Activated CD8-positive, alpha-beta memory T cell treated with anti-CD3 and anti-CD28 coated beads, Interleukin-2, amount 10 ng/mL, durations not matched to agents 7 days and 5 days (primary cell): ENCODE measurements around the gene SNCAIP. TPM values are rescaled to one million over a fixed set of nuclear protein-coding genes. Genes with fewer than 3 reads are reported as not detected.

Experiments
- ATAC-seq: fragments of 150-1000 bp; cut with Tn5 transposase; one replicate; pipeline ENCODE4 v1.10.0; 2021; ENCODE audit warnings: moderate library complexity
- CTCF ChIA-PET: fragments of 350-600 bp; sonication (Branson Sonifier 250); formaldehyde crosslinking; loops from one replicate; lab custom pipeline; 2021; ENCODE audit warnings: antibody characterized with exemption; lab: Charles Lee
- DNase-seq: peaks from one replicate; pipeline ENCODE4 v3.0.0-alpha.2; 2020
- H3K27ac Mint-ChIP-seq: one replicate; pipeline ENCODE4 v1.8.0; 2021; ENCODE audit warnings: mild to moderate bottlenecking, mixed read lengths
- H3K27me3 Mint-ChIP-seq: one replicate; pipeline ENCODE4 v1.8.0; 2021; ENCODE audit warnings: mixed read lengths
- H3K36me3 Mint-ChIP-seq: one replicate; pipeline ENCODE4 v1.8.0; 2021; ENCODE audit warnings: mild to moderate bottlenecking, mixed read lengths
- H3K4me1 Mint-ChIP-seq: one replicate; pipeline ENCODE4 v1.8.0; 2021; ENCODE audit warnings: mixed read lengths
- H3K4me3 Mint-ChIP-seq: one replicate; pipeline ENCODE4 v1.8.0; 2021; ENCODE audit warnings: mild to moderate bottlenecking, moderate library complexity, mixed read lengths
- H3K9me3 Mint-ChIP-seq: one replicate; pipeline ENCODE4 v1.8.0; 2022; ENCODE audit warnings: low read depth, mixed read lengths
- total RNA-seq, 2 experiments: library from RNA; stranded (reverse); gene quantifications; one replicate each; pipeline ENCODE4 v1.2.3, GENCODE V29; 2021

The SNCAIP gene
- total RNA-seq, 2 experiments from 2014 or later = not detected

GRCh38 chr5:122465031-122465577 lies 153.1 kb downstream of the SNCAIP start:
- Mint-ChIP-seq H3K36me3 (no peaks in the 10 kb centered on the region), H3K27ac (no peak overlapping the region), H3K4me3 (no peak overlapping the region), H3K4me1 (no peaks in the 10 kb centered on the region), H3K27me3 (no peaks in the 10 kb centered on the region), H3K9me3 (no peaks in the 10 kb centered on the region)
- DNase-seq (no peak), ATAC-seq (no peak)
- CTCF ChIA-PET = no interaction called here

- no peaks in the 10 kb centered on the region for H3K36me3 Mint-ChIP-seq
- ATAC-seq = no peak
- CTCF ChIA-PET = no interaction called here
- no peak overlapping the region for H3K4me3 Mint-ChIP-seq
- no peaks in the 10 kb centered on the region for H3K27me3 Mint-ChIP-seq
- no peaks in the 10 kb centered on the region for H3K4me1 Mint-ChIP-seq
- no peak for DNase-seq
- no peaks in the 10 kb centered on the region for H3K9me3 Mint-ChIP-seq
- no peak overlapping the region for H3K27ac Mint-ChIP-seq
Observed at GRCh38 chr5:122465994-122466393, 154.0 kb downstream of the SNCAIP start.

- no peaks in the 10 kb centered on the region for H3K4me1 Mint-ChIP-seq
- DNase-seq = no peak
- H3K27me3 Mint-ChIP-seq = no peaks in the 10 kb centered on the region
- H3K27ac Mint-ChIP-seq = no peak overlapping the region
- no peaks in the 10 kb centered on the region for H3K9me3 Mint-ChIP-seq
- H3K4me3 Mint-ChIP-seq = no peak overlapping the region
- CTCF ChIA-PET = no interaction called here
- H3K36me3 Mint-ChIP-seq = no peaks in the 10 kb centered on the region
- no peak for ATAC-seq
Observed at GRCh38 chr5:122468351-122469116, 156.5 kb downstream of the SNCAIP start.

GRCh38 chr5:122469384-122469919 lies 157.4 kb downstream of the SNCAIP start:
- ATAC-seq (no peak), DNase-seq (no peak)
- H3K36me3 Mint-ChIP-seq = no peaks in the 10 kb centered on the region
- CTCF ChIA-PET = no interaction called here
- H3K4me1 Mint-ChIP-seq = no peaks in the 10 kb centered on the region
- no peaks in the 10 kb centered on the region for H3K27me3 Mint-ChIP-seq
- H3K27ac Mint-ChIP-seq = no peak overlapping the region
- H3K9me3 Mint-ChIP-seq = no peaks in the 10 kb centered on the region
- no peak overlapping the region for H3K4me3 Mint-ChIP-seq

GRCh38 chr5:122470365-122470764 lies 158.3 kb downstream of the SNCAIP start:
- Mint-ChIP-seq H3K27ac (no peak overlapping the region), H3K36me3 (no peaks in the 10 kb centered on the region)
- no peak for ATAC-seq

GRCh38 chr5:122471031-122471751 lies 159.2 kb downstream of the SNCAIP start:
- Mint-ChIP-seq H3K9me3 (no peaks in the 10 kb centered on the region), H3K27me3 (no peaks in the 10 kb centered on the region), H3K36me3 (no peaks in the 10 kb centered on the region), H3K4me1 (no peaks in the 10 kb centered on the region), H3K4me3 (no peak overlapping the region), H3K27ac (no peak overlapping the region)
- ATAC-seq = no peak
- CTCF ChIA-PET = no interaction called here
- no peak for DNase-seq

More at GRCh38 chr5:122470365-122470764, 158.3 kb downstream of the SNCAIP start:
- CTCF ChIA-PET = no interaction called here
- Mint-ChIP-seq H3K9me3 (no peaks in the 10 kb centered on the region), H3K4me1 (no peaks in the 10 kb centered on the region), H3K4me3 (no peak overlapping the region), H3K27me3 (no peaks in the 10 kb centered on the region)
- DNase-seq = no peak

GRCh38 chr5:122471752-122472061 lies 159.7 kb downstream of the SNCAIP start:
- Mint-ChIP-seq H3K36me3 (no peaks in the 10 kb centered on the region), H3K27ac (no peak overlapping the region), H3K4me3 (no peak overlapping the region)

GRCh38 chr5:122473138-122473843 lies 161.3 kb downstream of the SNCAIP start:
- CTCF ChIA-PET = no interaction called here
- DNase-seq (no peak), ATAC-seq (no peak)
- H3K27ac Mint-ChIP-seq = no peak overlapping the region
- H3K4me3 Mint-ChIP-seq = no peak overlapping the region
- H3K9me3 Mint-ChIP-seq = no peaks in the 10 kb centered on the region
- H3K36me3 Mint-ChIP-seq = no peaks in the 10 kb centered on the region
- no peaks in the 10 kb centered on the region for H3K4me1 Mint-ChIP-seq
- no peaks in the 10 kb centered on the region for H3K27me3 Mint-ChIP-seq

More at GRCh38 chr5:122471752-122472061, 159.7 kb downstream of the SNCAIP start:
- ATAC-seq (no peak), DNase-seq (no peak)
- Mint-ChIP-seq H3K9me3 (no peaks in the 10 kb centered on the region), H3K4me1 (no peaks in the 10 kb centered on the region), H3K27me3 (no peaks in the 10 kb centered on the region)
- CTCF ChIA-PET = no interaction called here

- Mint-ChIP-seq H3K4me3 (no peak overlapping the region), H3K9me3 (no peaks in the 10 kb centered on the region), H3K27ac (no peak overlapping the region), H3K36me3 (no peaks in the 10 kb centered on the region), H3K4me1 (no peaks in the 10 kb centered on the region), H3K27me3 (no peaks in the 10 kb centered on the region)
- DNase-seq = no peak
- ATAC-seq = no peak
- CTCF ChIA-PET = interaction anchor here (0.7 kb wide), 1 partner anchor 550 kb away, joined by 3 read pairs; no protein-coding TSS in a partner anchor
Observed at GRCh38 chr5:122473941-122474340, 161.9 kb downstream of the SNCAIP start.

- no peaks in the 10 kb centered on the region for H3K9me3 Mint-ChIP-seq
- ATAC-seq (no peak), DNase-seq (no peak)
- no peaks in the 10 kb centered on the region for H3K36me3 Mint-ChIP-seq
- no peak overlapping the region for H3K27ac Mint-ChIP-seq
- CTCF ChIA-PET = no interaction called here
- H3K27me3 Mint-ChIP-seq = no peaks in the 10 kb centered on the region
- H3K4me1 Mint-ChIP-seq = no peaks in the 10 kb centered on the region
- no peak overlapping the region for H3K4me3 Mint-ChIP-seq
Observed at GRCh38 chr5:122478741-122479442, 166.9 kb downstream of the SNCAIP start.

- H3K27ac Mint-ChIP-seq = no peak overlapping the region
- H3K4me3 Mint-ChIP-seq = no peak overlapping the region
- no peaks in the 10 kb centered on the region for H3K9me3 Mint-ChIP-seq
- no peaks in the 10 kb centered on the region for H3K27me3 Mint-ChIP-seq
- ATAC-seq (no peak), DNase-seq (no peak)
- no peaks in the 10 kb centered on the region for H3K4me1 Mint-ChIP-seq
- CTCF ChIA-PET = no interaction called here
- H3K36me3 Mint-ChIP-seq = no peaks in the 10 kb centered on the region
Observed at GRCh38 chr5:122480146-122480545, 168.1 kb downstream of the SNCAIP start.

- CTCF ChIA-PET = no interaction called here
- no peak overlapping the region for H3K27ac Mint-ChIP-seq
- H3K36me3 Mint-ChIP-seq = no peaks in the 10 kb centered on the region
- H3K4me3 Mint-ChIP-seq = no peak overlapping the region
- ATAC-seq (no peak), DNase-seq (no peak)
- H3K4me1 Mint-ChIP-seq = no peaks in the 10 kb centered on the region
- no peaks in the 10 kb centered on the region for H3K9me3 Mint-ChIP-seq
- no peaks in the 10 kb centered on the region for H3K27me3 Mint-ChIP-seq
Observed at GRCh38 chr5:122484103-122484502, 172.1 kb downstream of the SNCAIP start.

- H3K27ac Mint-ChIP-seq = no peak overlapping the region
- ATAC-seq = no peak
- H3K4me3 Mint-ChIP-seq = no peak overlapping the region
- H3K9me3 Mint-ChIP-seq = no peaks in the 10 kb centered on the region
- DNase-seq = no peak
- no peaks in the 10 kb centered on the region for H3K4me1 Mint-ChIP-seq
- CTCF ChIA-PET = no interaction called here
- H3K27me3 Mint-ChIP-seq = no peaks in the 10 kb centered on the region
- H3K36me3 Mint-ChIP-seq = no peaks in the 10 kb centered on the region
Observed at GRCh38 chr5:122485226-122485625, 173.2 kb downstream of the SNCAIP start.
